NT2/D1 (cell line): Measurements from ENCODE around the gene IL16.

Experiments
- YY1 ChIP-seq: IDR thresholded peaks from 2 replicates; pipeline ENCODE4 v1.6.1; 2011; ENCODE audit not compliant: insufficient read length, insufficient read depth
- ZNF274 ChIP-seq: IDR thresholded peaks from 2 replicates; pipeline ENCODE4 v1.6.1; 2011; ENCODE audit warnings: mild to moderate bottlenecking, low read depth, low read length

DNA sequence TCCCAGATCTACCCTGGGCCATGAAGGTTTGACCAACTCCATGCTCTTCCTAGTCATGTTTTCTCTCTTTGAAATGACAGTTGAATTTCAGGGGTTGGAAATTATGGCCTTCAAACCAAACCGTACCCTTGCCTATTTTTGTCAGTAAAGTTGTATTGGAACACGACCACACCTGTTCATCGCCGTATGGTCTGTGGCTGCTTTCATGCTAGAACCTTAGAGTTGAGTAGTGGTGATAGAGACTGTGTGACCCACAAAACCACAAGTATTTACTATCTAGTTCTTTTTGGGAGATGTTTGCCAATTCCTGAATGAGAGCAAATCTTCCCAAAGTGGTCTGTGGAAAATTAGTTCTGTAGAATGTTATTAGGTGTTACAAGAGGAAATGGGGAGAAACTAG, 151.2 kb downstream of the IL16 start:
- TF ChIP-seq YY1 (no peak), ZNF274 (no peak)
